Smooth muscle cell (in vitro differentiated cells): ENCODE results near the gene ACER1. TPM values are rescaled to one million over a fixed set of nuclear protein-coding genes. Genes with fewer than 3 reads are reported as not detected.
A peak's percentile ranks its signal among the peaks of the same experiment; 100 is the strongest.

Source experiments
- DNase-seq: peaks from one replicate; lab custom pipeline; 2025; ENCODE audit not compliant: unreplicated experiment; lab: John Stamatoyannopoulos, UW
- H2AFZ ChIP-seq: fragments of 200-600 bp; sonication (generic); 2 replicates; pipeline ENCODE4 v1.6.0; 2016; ENCODE audit warnings: antibody characterized with exemption, low read depth, mild to moderate bottlenecking
- H3F3A ChIP-seq: fragments of 200-600 bp; sonication (generic); 2 replicates; pipeline ENCODE4 v1.6.0; 2017; ENCODE audit warnings: antibody characterized with exemption, low read depth
- H3K27ac ChIP-seq: fragments of 200-600 bp; sonication (generic); 2 replicates; pipeline ENCODE4 v1.5.1; 2016; ENCODE audit warnings: low read depth, mild to moderate bottlenecking
- H3K27me3 ChIP-seq: fragments of 200-600 bp; sonication (generic); 2 replicates; pipeline ENCODE4 v1.6.1; 2016; ENCODE audit warnings: low read depth, mild to moderate bottlenecking
- H3K36me3 ChIP-seq: fragments of 200-600 bp; sonication (generic); 2 replicates; pipeline ENCODE4 v1.5.1; 2016; ENCODE audit warnings: low read depth
- H3K4me1 ChIP-seq: fragments of 200-600 bp; sonication (generic); 2 replicates; pipeline ENCODE4 v1.5.1; 2016; ENCODE audit warnings: low read depth
- H3K4me2 ChIP-seq: fragments of 200-600 bp; sonication (generic); 2 replicates; pipeline ENCODE4 v1.6.0; 2016; ENCODE audit warnings: mild to moderate bottlenecking
- H3K4me3 ChIP-seq: fragments of 200-600 bp; sonication (generic); 2 replicates; pipeline ENCODE4 v1.5.1; 2016; ENCODE audit warnings: mild to moderate bottlenecking
- H3K79me2 ChIP-seq: fragments of 200-600 bp; sonication (generic); 2 replicates; pipeline ENCODE4 v1.6.0; 2016; ENCODE audit warnings: low read depth, mild to moderate bottlenecking
- H3K9ac ChIP-seq: fragments of 200-600 bp; sonication (generic); 2 replicates; pipeline ENCODE4 v1.6.0; 2016; ENCODE audit warnings: low read depth
- H3K9me3 ChIP-seq: fragments of 200-600 bp; sonication (generic); replicated peaks from 2 replicates; pipeline ENCODE4 v1.5.1; 2016; ENCODE audit warnings: low read depth
- H4K20me1 ChIP-seq: fragments of 200-600 bp; sonication (generic); 2 replicates; pipeline ENCODE4 v1.6.0; 2016; ENCODE audit warnings: low read depth
- CTCF ChIP-seq: fragments of 200-600 bp; sonication (generic); IDR thresholded peaks from 2 replicates; pipeline ENCODE4 v1.5.1; 2017; ENCODE audit warnings: borderline replicate concordance, mild to moderate bottlenecking, antibody characterized with exemption; ENCODE audit not compliant: insufficient read depth, poor library complexity, severe bottlenecking
- WGBS: methylation state at CpG from one replicate; pipeline ENCODE4 v1.1.7; 2016; ENCODE audit warnings: low lambda C conversion rate; 5-methylcytosine and 5-hydroxymethylcytosine counted together
- polyA plus RNA-seq: library from polyadenylated mRNA; unstranded; fragments of >200 nt; fragmentation: Nextera tagmentation; extraction: Ambion mirVana; gene quantifications from 2 replicates; pipeline ENCODE4 v1.2.1, GENCODE V29; 2016
- total RNA-seq: library from RNA; depleted of rRNA; stranded (reverse); fragments of >200 nt; gene quantifications from 2 replicates; pipeline ENCODE4 v1.2.3, GENCODE V29; 2014

ACER1 gene
- total and polyA plus RNA-seq, 2 experiments from 2014 or later = not detected

DNA sequence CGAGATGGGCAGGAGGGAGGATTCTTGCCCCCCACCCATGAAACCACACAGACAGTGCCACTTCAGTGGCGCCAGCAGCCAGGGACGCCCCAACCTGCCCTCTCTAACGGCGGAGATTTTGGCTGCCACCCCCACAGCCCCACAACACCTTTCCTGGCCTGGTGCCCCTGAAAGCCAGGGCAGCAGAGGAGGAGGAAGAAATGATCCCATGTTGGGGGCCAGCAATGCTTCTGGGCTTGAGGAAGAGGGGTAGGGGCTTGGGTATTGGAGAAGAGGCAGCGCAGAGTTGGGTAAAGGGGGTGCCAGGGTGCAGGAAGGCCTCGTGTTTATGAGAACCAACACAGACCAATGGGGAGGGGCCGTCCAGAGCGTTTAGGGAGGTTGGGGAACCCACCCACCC is 55.4 kb downstream of the ACER1 start:
- peaks cover 8% of the 10 kb centered on the region for H3F3A ChIP-seq
- DNase-seq = no peak
- H3K27me3 ChIP-seq = no peaks in the 10 kb centered on the region
- 93% methylated on average over 9 of the region's 9 CpGs for WGBS
- H2AFZ ChIP-seq = no peak overlapping the region
- H3K79me2 ChIP-seq = peaks cover 54% of the 10 kb centered on the region
- H3K9me3 ChIP-seq = no peaks in the 10 kb centered on the region
- peaks cover 30% of the 10 kb centered on the region for H3K4me1 ChIP-seq
- H4K20me1 ChIP-seq = peaks cover 50% of the 10 kb centered on the region
- H3K36me3 ChIP-seq = no peaks in the 10 kb centered on the region
- TF ChIP-seq CTCF = no peak
- peak overlapping the region; percentile 97 for H3K27ac ChIP-seq
- H3K4me3 ChIP-seq = peak overlapping the region; percentile 18
- H3K9ac ChIP-seq = no peak overlapping the region
- H3K4me2 ChIP-seq = peak overlapping the region; percentile 99

GRCh38 chr19:6276447-6276846 is 57.0 kb downstream of the ACER1 start:
- DNase-seq = peak; percentile 14
- H2AFZ ChIP-seq = no peak overlapping the region
- no peak for TF ChIP-seq CTCF
- H3K36me3 ChIP-seq = no peaks in the 10 kb centered on the region
- peaks cover 66% of the 10 kb centered on the region for H4K20me1 ChIP-seq
- peak overlapping the region; percentile 37 for H3K9ac ChIP-seq
- WGBS = 42% methylated on average over 12 of the region's 12 CpGs
- H3K4me3 ChIP-seq = peak overlapping the region; percentile 15
- peaks cover 61% of the 10 kb centered on the region for H3K79me2 ChIP-seq
- no peaks in the 10 kb centered on the region for H3K9me3 ChIP-seq
- peak overlapping the region; percentile 99 for H3K4me2 ChIP-seq
- H3K4me1 ChIP-seq = peaks cover 42% of the 10 kb centered on the region
- H3K27me3 ChIP-seq = no peaks in the 10 kb centered on the region
- peaks cover 19% of the 10 kb centered on the region for H3F3A ChIP-seq
- H3K27ac ChIP-seq = peak overlapping the region; percentile 97

DNA sequence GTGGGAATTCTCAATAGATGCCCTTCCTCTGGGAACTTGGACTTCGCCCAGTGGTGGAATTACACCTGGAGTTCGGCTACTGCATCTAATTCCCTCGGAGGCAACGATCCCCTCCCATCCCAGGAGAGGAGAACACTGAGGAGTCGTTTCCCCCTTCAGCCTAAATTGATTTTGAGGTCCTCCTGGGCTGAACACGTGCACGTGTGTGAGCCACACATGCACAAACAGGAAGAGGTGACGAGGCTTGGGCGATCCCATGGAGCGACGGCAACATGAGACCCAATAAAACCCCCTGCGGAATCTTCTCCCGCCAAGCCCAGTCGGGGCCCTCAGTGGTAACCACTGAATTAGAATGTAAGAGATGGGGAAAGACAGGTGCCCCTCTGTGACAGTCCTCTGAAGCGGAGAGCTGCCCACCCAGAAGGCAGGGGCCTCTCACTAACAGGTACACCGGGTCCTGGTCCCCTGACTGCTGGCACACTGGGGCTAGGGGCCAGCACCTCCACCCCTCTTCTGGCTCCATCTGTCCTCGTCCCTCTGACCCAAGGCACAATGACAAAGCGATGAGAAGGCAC is 58.2 kb downstream of the ACER1 start:
- H3K79me2 ChIP-seq = peaks cover 73% of the 10 kb centered on the region
- H3K9ac ChIP-seq = no peak overlapping the region
- H3K36me3 ChIP-seq = no peaks in the 10 kb centered on the region
- H3K27ac ChIP-seq = peak overlapping the region; percentile 97
- H3K4me1 ChIP-seq = peaks cover 44% of the 10 kb centered on the region
- WGBS = 87% methylated on average over 18 of the region's 18 CpGs
- H3K27me3 ChIP-seq = no peaks in the 10 kb centered on the region
- H3F3A ChIP-seq = peaks cover 21% of the 10 kb centered on the region
- peaks cover 78% of the 10 kb centered on the region for H4K20me1 ChIP-seq
- no peak overlapping the region for H2AFZ ChIP-seq
- TF ChIP-seq CTCF = no peak
- no peak overlapping the region for H3K4me2 ChIP-seq
- H3K9me3 ChIP-seq = no peaks in the 10 kb centered on the region
- DNase-seq = no peak
- no peak overlapping the region for H3K4me3 ChIP-seq

DNA sequence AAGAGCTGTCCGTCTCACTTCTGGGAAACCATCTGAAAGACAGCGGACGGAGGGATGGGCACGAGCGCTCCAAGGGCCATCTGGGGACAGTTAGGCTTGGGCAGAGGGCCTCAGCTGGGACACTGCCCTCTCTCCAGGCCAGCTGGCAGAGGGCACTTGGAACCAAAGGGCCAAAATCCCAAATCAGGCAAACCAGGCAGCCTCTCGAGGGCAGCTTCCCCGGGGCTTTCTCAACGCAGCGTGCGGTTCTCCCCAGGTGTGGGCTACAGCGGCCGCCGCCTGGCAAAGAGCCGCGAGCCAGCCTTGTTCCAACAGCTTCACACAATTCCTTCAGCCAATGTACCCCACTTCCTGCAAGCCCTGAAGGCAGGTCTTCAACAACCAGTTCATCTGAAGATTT is 58.7 kb downstream of the ACER1 start:
- Histone ChIP-seq H3K79me2 (peaks cover 78% of the 10 kb centered on the region), H2AFZ (no peak overlapping the region), H3K9me3 (no peaks in the 10 kb centered on the region), H3K4me2 (peak overlapping the region; percentile 79), H4K20me1 (peaks cover 81% of the 10 kb centered on the region), H3K36me3 (no peaks in the 10 kb centered on the region), H3F3A (peaks cover 21% of the 10 kb centered on the region), H3K4me3 (no peak overlapping the region), H3K4me1 (peaks cover 44% of the 10 kb centered on the region), H3K27me3 (no peaks in the 10 kb centered on the region), H3K27ac (peak overlapping the region; percentile 97), H3K9ac (no peak overlapping the region)
- no peak for DNase-seq
- WGBS = 92% methylated on average over 15 of the region's 15 CpGs
- TF ChIP-seq CTCF = no peak
